K562 (cell line): Measurements from ENCODE around the gene GPR37L1. TPM values are rescaled to one million over a fixed set of nuclear protein-coding genes. Genes with fewer than 3 reads are reported as not detected.

Source experiments
- ARID4B ChIP-seq: sonication (generic); formaldehyde crosslinking; IDR thresholded peaks from 2 replicates; pipeline ENCODE4 v1.8.0; 2022; ENCODE audit warnings: mild to moderate bottlenecking, missing genetic modification reagents
- FOXK1 ChIP-seq: sonication (generic); formaldehyde crosslinking; IDR thresholded peaks from 2 replicates; pipeline ENCODE4 v1.8.0; 2022; ENCODE audit warnings: missing genetic modification reagents, mild to moderate bottlenecking, borderline replicate concordance
- GABPB1 ChIP-seq: sonication (generic); formaldehyde crosslinking; IDR thresholded peaks from 2 replicates; pipeline ENCODE4 v1.8.0; 2022; ENCODE audit warnings: mild to moderate bottlenecking, missing genetic modification reagents
- LCOR ChIP-seq: sonication (generic); formaldehyde crosslinking; IDR thresholded peaks from 2 replicates; pipeline ENCODE4 v1.8.0; 2022; ENCODE audit warnings: mild to moderate bottlenecking, missing genetic modification reagents
- NFIC ChIP-seq: fragments of 450-650 bp; IDR thresholded peaks from 2 replicates; pipeline ENCODE4 v1.6.1; 2017; ENCODE audit warnings: mild to moderate bottlenecking, inconsistent platforms
- NR1H2 ChIP-seq: sonication (generic); formaldehyde crosslinking; IDR thresholded peaks from 2 replicates; pipeline ENCODE4 v1.4.0; 2020; ENCODE audit warnings: mild to moderate bottlenecking, missing genetic modification reagents
- PHB2 ChIP-seq: fragments of 450-650 bp; IDR thresholded peaks from 2 replicates; pipeline ENCODE4 v1.6.1; 2017; ENCODE audit warnings: low read depth
- RB1 ChIP-seq: fragments of 450-650 bp; IDR thresholded peaks from 2 replicates; pipeline ENCODE4 v1.6.1; 2017; ENCODE audit warnings: low read depth, mild to moderate bottlenecking
- TFAP4 ChIP-seq: sonication (generic); formaldehyde crosslinking; IDR thresholded peaks from 2 replicates; pipeline ENCODE4 v1.8.0; 2022; ENCODE audit warnings: missing genetic modification reagents, mild to moderate bottlenecking, moderate library complexity, borderline replicate concordance
- VEZF1 ChIP-seq: fragments of 200-800 bp; sonication (Bioruptor generic); IDR thresholded peaks from 2 replicates; pipeline ENCODE4 v1.6.1; 2017; ENCODE audit warnings: missing genetic modification characterization, missing compliant biosample characterization
- YY1 ChIP-seq, 3 experiments: IDR thresholded peaks; 2 replicates each; pipeline ENCODE4 v1.6.1; 2011; ENCODE audit warnings: low read length in 2 of 3, mild to moderate bottlenecking in 2 of 3, moderate library complexity in 2 of 3, borderline replicate concordance in 1 of 3, control low read depth in 1 of 3, low read depth in 1 of 3; ENCODE audit not compliant: insufficient read depth in 3 of 3, insufficient replicate concordance in 2 of 3, control insufficient read depth in 1 of 3, insufficient read length in 1 of 3; ENCODE audit errors: extremely low read depth in 1 of 3
- ZBTB49 ChIP-seq: sonication (generic); formaldehyde crosslinking; IDR thresholded peaks from 2 replicates; pipeline ENCODE4 v1.8.0; 2022; ENCODE audit warnings: missing genetic modification reagents, mild to moderate bottlenecking, borderline replicate concordance
- ZNF395 ChIP-seq: fragments of 200-800 bp; sonication (Bioruptor generic); IDR thresholded peaks from 2 replicates; pipeline ENCODE4 v1.6.1; 2017; ENCODE audit warnings: missing genetic modification characterization, missing compliant biosample characterization
- ZNF583 ChIP-seq: fragments of 250-450 bp; sonication (Bioruptor Pico); IDR thresholded peaks from 2 replicates; pipeline ENCODE4 v1.4.0; 2020
- ZNF695 ChIP-seq: fragments of 450-650 bp; formaldehyde crosslinking; IDR thresholded peaks from 2 replicates; pipeline ENCODE4 v1.4.0; 2020; ENCODE audit warnings: mild to moderate bottlenecking, moderate library complexity
- polyA plus RNA-seq, 8 experiments: library from polyadenylated mRNA; depleted of rRNA in 4 of 8; stranded (reverse) in 5 of 8; unstranded in 3 of 8; fragments of >200 nt; fragmentation: Nextera tagmentation in 2 of 8; fragmentation: Illumina TruSeq in 1 of 8; extraction: Ambion mirVana in 2 of 8; extraction: Trizol in 1 of 8; gene quantifications; 2 replicates each; pipeline versions ENCODE4 v1.2.1 to v1.2.3, GENCODE V29; 2011 to 2014; ENCODE audit warnings: inconsistent platforms in 1 of 8, missing spikeins in 1 of 8
- total RNA-seq, 7 experiments: library from RNA; depleted of rRNA in 6 of 7; stranded (reverse); fragments of >200 nt in 6 of 7; fragmentation: Illumina TruSeq in 2 of 7; extraction: Trizol in 2 of 7; gene quantifications; 2 replicates each; pipeline versions ENCODE4 v1.2.1 to v1.2.3, GENCODE V29; 2011 to 2021; ENCODE audit warnings: low replicate concordance in 1 of 7

The GPR37L1 gene
- total and polyA plus RNA-seq, 9 of the 15 experiments (the other 6 are each of a cell fraction or from before 2014, with no cell fraction given) = not detected

- TF ChIP-seq VEZF1 (CRISPR knock-in tag) = peak; percentile 86
- peak; percentile 49 for TF ChIP-seq RB1
- TF ChIP-seq ZNF695 (CRISPR knock-in tag) = no peak
- TF ChIP-seq YY1 (IDR thresholded peaks at IDR 0.05; ENCODE audit: borderline replicate concordance in 1 of 3, control insufficient read depth in 1 of 3, extremely low read depth in 1 of 3, insufficient read depth in 3 of 3, insufficient read length in 1 of 3, insufficient replicate concordance in 2 of 3, low read depth in 1 of 3, low read length in 2 of 3) = peak in 1 of 3 experiments; percentile 39
- 0 out of 2 replicates have a peak, but pooled peaks have one; percentile 45 for TF ChIP-seq FOXK1 (CRISPR knock-in tag)
- peak; percentile 50 for TF ChIP-seq NFIC
- 0 out of 2 replicates have a peak, but pooled peaks have one; percentile 18 for TF ChIP-seq NR1H2 (CRISPR knock-in tag)
- TF ChIP-seq TFAP4 (CRISPR knock-in tag) = peak; percentile 95
- no peak for TF ChIP-seq ZBTB49 (CRISPR knock-in tag)
- TF ChIP-seq ZNF583 = peak; percentile 14; the same call in 1 of the 2 replicates
- peak; percentile 27; the same call in 1 of the 2 replicates for TF ChIP-seq GABPB1 (CRISPR knock-in tag)
- TF ChIP-seq PHB2 = 0 out of 2 replicates have a peak, but pooled peaks have one; percentile 9
- 0 out of 2 replicates have a peak, but pooled peaks have one; percentile 34 for TF ChIP-seq ZNF395 (CRISPR knock-in tag)
- no peak for TF ChIP-seq LCOR (CRISPR knock-in tag)
- TF ChIP-seq ARID4B (CRISPR knock-in tag) = peak; percentile 44
These were observed 41.7 kb downstream of the GPR37L1 start (continued) for GRCh38 chr1:202164271-202165037.
